PC-3 (cell line): ENCODE results near the gene LHFPL3. TPM values are rescaled to one million over a fixed set of nuclear protein-coding genes. Genes with fewer than 3 reads are reported as not detected.

ENCODE experiments used
- ATAC-seq: fragments of 200-7000 bp; cut with Tn5 transposase; 2 replicates; pipeline ENCODE4 v1.9.1; 2020; ENCODE audit warnings: mild to moderate bottlenecking, moderate library complexity
- BruUV-seq: library from RNA; stranded (reverse); fragments of 400-500 nt; replicated peaks from 2 replicates; lab custom pipeline; 2021; lab: Mats Ljungman, UMichigan
- CTCF ChIA-PET: fragments of 300-600 bp; sonication (Branson Sonifier 250); formaldehyde crosslinking; loops from one replicate; lab custom pipeline; 2022; ENCODE audit warnings: antibody characterized with exemption; lab: Charles Lee
- POLR2A ChIA-PET: fragments of 300-600 bp; sonication (Branson Sonifier 250); formaldehyde crosslinking; loops from one replicate; lab custom pipeline; 2022; ENCODE audit warnings: antibody characterized with exemption; ENCODE audit not compliant: unreplicated experiment; lab: Charles Lee
- DNase-seq: peaks from one replicate; pipeline ENCODE4 v3.0.0-alpha.2; 2015
- H2AFZ ChIP-seq: fragments of 300-600 bp; sonication (generic); 2 replicates; pipeline ENCODE4 v1.6.0; 2016; ENCODE audit warnings: antibody characterized with exemption, low read length
- H3F3A ChIP-seq: fragments of 300-600 bp; sonication (generic); one replicate; pipeline ENCODE4 v1.6.0; 2017; ENCODE audit warnings: antibody characterized with exemption, low read length, control low read depth, mild to moderate bottlenecking; ENCODE audit not compliant: unreplicated experiment
- H3K27ac ChIP-seq: fragments of 300-600 bp; sonication (generic); 2 replicates; pipeline ENCODE4 v1.5.1; 2016; ENCODE audit warnings: mild to moderate bottlenecking, low read length
- H3K27me3 ChIP-seq: fragments of 300-600 bp; sonication (generic); 2 replicates; pipeline ENCODE4 v1.6.1; 2016; ENCODE audit warnings: low read length, mixed read lengths
- H3K36me3 ChIP-seq: fragments of 300-600 bp; sonication (generic); 2 replicates; pipeline ENCODE4 v1.6.1; 2016; ENCODE audit warnings: low read depth, mixed run types, low read length, mixed read lengths
- H3K4me1 ChIP-seq: fragments of 300-600 bp; sonication (generic); 2 replicates; pipeline ENCODE4 v1.5.1; 2016; ENCODE audit warnings: low read length; ENCODE audit not compliant: insufficient read depth
- H3K4me2 ChIP-seq: fragments of 300-600 bp; sonication (generic); 2 replicates; pipeline ENCODE4 v1.6.0; 2016; ENCODE audit warnings: low read length
- H3K4me3 ChIP-seq: fragments of 300-600 bp; sonication (generic); 2 replicates; pipeline ENCODE4 v1.5.1; 2016; ENCODE audit warnings: mild to moderate bottlenecking, low read length, mixed read lengths
- H3K79me2 ChIP-seq: fragments of 300-600 bp; sonication (generic); 2 replicates; pipeline ENCODE4 v1.6.1; 2017; ENCODE audit warnings: low read length, mixed read lengths
- H3K9ac ChIP-seq: fragments of 300-600 bp; sonication (generic); 2 replicates; pipeline ENCODE4 v1.6.0; 2016; ENCODE audit warnings: mild to moderate bottlenecking, low read length
- H3K9me2 ChIP-seq: fragments of 300-600 bp; sonication (generic); replicated peaks from 2 replicates; pipeline ENCODE4 v1.6.1; 2016; ENCODE audit warnings: mixed run types, low read length, mixed read lengths
- H3K9me3 ChIP-seq: fragments of 300-600 bp; sonication (generic); 2 replicates; pipeline ENCODE4 v1.6.1; 2016; ENCODE audit warnings: low read length, mixed read lengths
- H4K20me1 ChIP-seq: fragments of 300-600 bp; sonication (generic); 2 replicates; pipeline ENCODE4 v1.6.1; 2016; ENCODE audit warnings: low read length, mixed read lengths
- CTCF ChIP-seq: fragments of 300-600 bp; sonication (generic); conservative IDR thresholded peaks from 2 replicates; pipeline ENCODE4 v1.5.1; 2017; ENCODE audit warnings: antibody characterized with exemption, low read depth, mild to moderate bottlenecking, low read length
- EZH2 ChIP-seq: fragments of 300-600 bp; sonication (generic); IDR thresholded peaks from one replicate; pipeline ENCODE4 v1.6.1; 2017; ENCODE audit warnings: antibody characterized with exemption, mild to moderate bottlenecking, low read length; ENCODE audit not compliant: unreplicated experiment
- EZH2phosphoT487 ChIP-seq: fragments of 300-600 bp; sonication (generic); IDR thresholded peaks from 2 replicates; pipeline ENCODE4 v1.6.1; 2018; ENCODE audit warnings: mild to moderate bottlenecking, antibody characterized with exemption, low read length, borderline replicate concordance
- intact Hi-C: fragments of 100-400 bp; cut with micrococcal nuclease; formaldehyde crosslinking; loops from 2 replicates; pipeline ENCODE4 v1.9.0; 2023
- total RNA-seq: library from RNA; depleted of rRNA; stranded (reverse); fragments of >200 nt; gene quantifications from 2 replicates; pipeline ENCODE4 v1.2.3, GENCODE V29; 2014

Gene LHFPL3
- total RNA-seq, 1 experiment from 2014 or later: not detected

GRCh38 chr7:104825099-104825498 lies 496.7 kb downstream of the LHFPL3 start:
- no TSS peak for BruUV-seq
- H4K20me1 ChIP-seq: no peaks in the 10 kb centered on the region
- H3K79me2 ChIP-seq: no peaks in the 10 kb centered on the region
- no peak for ATAC-seq
- no peak overlapping the region for H3K4me2 ChIP-seq
- no peaks in the 10 kb centered on the region for H3K27me3 ChIP-seq
- ChIA-PET CTCF (no interaction called here), POLR2A (interaction anchor here (0.5 kb wide), 1 partner anchor 272 kb away, joined by 4 read pairs; no protein-coding TSS in a partner anchor)
- H3K4me3 ChIP-seq: no peak overlapping the region
- no peak overlapping the region for H2AFZ ChIP-seq
- no peak overlapping the region for H3K27ac ChIP-seq
- H3K9ac ChIP-seq: no peak overlapping the region
- no peaks in the 10 kb centered on the region for H3F3A ChIP-seq
- intact Hi-C loops: no loop called here
- no peaks in the 10 kb centered on the region for H3K36me3 ChIP-seq
- no peak for DNase-seq
- TF ChIP-seq EZH2phosphoT487 (no peak), EZH2 (no peak), CTCF (no peak)
- no peaks in the 10 kb centered on the region for H3K9me3 ChIP-seq
- H3K4me1 ChIP-seq: no peaks in the 10 kb centered on the region
- no peaks in the 10 kb centered on the region for H3K9me2 ChIP-seq

- TF ChIP-seq CTCF: no peak
- TF ChIP-seq EZH2phosphoT487: no peak
- TF ChIP-seq EZH2: no peak
- ATAC-seq: no peak
- H3K4me3 ChIP-seq: no peak overlapping the region
- ChIA-PET POLR2A (interaction anchor here (0.6 kb wide), 2 partner anchors 89 to 772 kb away, joined by 5 to 7 read pairs; no protein-coding TSS in a partner anchor), CTCF (no interaction called here)
- H3K36me3 ChIP-seq: no peaks in the 10 kb centered on the region
- BruUV-seq: no TSS peak
- no peaks in the 10 kb centered on the region for H4K20me1 ChIP-seq
- no peaks in the 10 kb centered on the region for H3K9me2 ChIP-seq
- no peaks in the 10 kb centered on the region for H3K27me3 ChIP-seq
- H2AFZ ChIP-seq: no peak overlapping the region
- H3K4me1 ChIP-seq: no peaks in the 10 kb centered on the region
- H3K9ac ChIP-seq: no peak overlapping the region
- H3K79me2 ChIP-seq: no peaks in the 10 kb centered on the region
- intact Hi-C loops: no loop called here
- H3K4me2 ChIP-seq: no peak overlapping the region
- no peaks in the 10 kb centered on the region for H3F3A ChIP-seq
- no peak overlapping the region for H3K27ac ChIP-seq
- DNase-seq: no peak
- H3K9me3 ChIP-seq: no peaks in the 10 kb centered on the region
These were observed 497.7 kb downstream of the LHFPL3 start for GRCh38 chr7:104826135-104826534.

- no peaks in the 10 kb centered on the region for H3K4me1 ChIP-seq
- no peak overlapping the region for H3K4me2 ChIP-seq
- ATAC-seq: no peak
- no peak for DNase-seq
- no peaks in the 10 kb centered on the region for H3F3A ChIP-seq
- H3K27me3 ChIP-seq: peaks cover 14% of the 10 kb centered on the region
- no TSS peak for BruUV-seq
- H4K20me1 ChIP-seq: no peaks in the 10 kb centered on the region
- intact Hi-C loops: no loop called here
- H3K9ac ChIP-seq: no peak overlapping the region
- H3K9me2 ChIP-seq: no peaks in the 10 kb centered on the region
- H2AFZ ChIP-seq: no peak overlapping the region
- no peak for TF ChIP-seq CTCF
- no peak for TF ChIP-seq EZH2
- TF ChIP-seq EZH2phosphoT487: no peak
- no peaks in the 10 kb centered on the region for H3K79me2 ChIP-seq
- H3K9me3 ChIP-seq: no peaks in the 10 kb centered on the region
- no peak overlapping the region for H3K27ac ChIP-seq
- H3K4me3 ChIP-seq: no peak overlapping the region
- POLR2A ChIA-PET: no interaction called here
- H3K36me3 ChIP-seq: no peaks in the 10 kb centered on the region
- CTCF ChIA-PET: no interaction called here
These were observed 508.6 kb downstream of the LHFPL3 start for GRCh38 chr7:104836976-104837375.
